Measurements from ENCODE around the gene P3H2.

- TF ChIP-seq CTCF (IDR thresholded peaks at IDR 0.05) (no peak), POLR2A (IDR thresholded peaks at IDR 0.05) (no peak)
Observed at GRCh38 chr3:189983612-189984011, 137.1 kb downstream of the P3H2 start.
